Glutamatergic neuron (in vitro differentiated cells): ENCODE data around the gene NAA80. TPM values are rescaled to one million over a fixed set of nuclear protein-coding genes. Genes with fewer than 3 reads are reported as not detected.

ENCODE experiments used
- DNase-seq: peaks from one replicate; pipeline ENCODE4 v3.0.0; 2022
- H3K27ac Mint-ChIP-seq: one replicate; pipeline ENCODE4 v1.8.0; 2020; ENCODE audit warnings: mild to moderate bottlenecking, mixed read lengths, inconsistent platforms; ENCODE audit not compliant: unreplicated experiment
- H3K27me3 Mint-ChIP-seq: one replicate; pipeline ENCODE4 v1.8.0; 2020; ENCODE audit warnings: mild to moderate bottlenecking, moderate library complexity, mixed read lengths, inconsistent platforms; ENCODE audit not compliant: unreplicated experiment
- H3K36me3 Mint-ChIP-seq: one replicate; pipeline ENCODE4 v1.8.0; 2020; ENCODE audit warnings: mild to moderate bottlenecking, mixed read lengths, inconsistent platforms; ENCODE audit not compliant: unreplicated experiment
- H3K4me1 Mint-ChIP-seq: one replicate; pipeline ENCODE4 v1.8.0; 2020; ENCODE audit warnings: mild to moderate bottlenecking, low read depth, mixed read lengths, inconsistent platforms; ENCODE audit not compliant: unreplicated experiment
- H3K4me3 Mint-ChIP-seq: one replicate; pipeline ENCODE4 v1.8.0; 2020; ENCODE audit warnings: mild to moderate bottlenecking, mixed read lengths, inconsistent platforms; ENCODE audit not compliant: unreplicated experiment
- H3K9me3 Mint-ChIP-seq: one replicate; pipeline ENCODE4 v1.8.0; 2020; ENCODE audit warnings: mild to moderate bottlenecking, moderate library complexity, mixed read lengths, inconsistent platforms; ENCODE audit not compliant: unreplicated experiment
- total RNA-seq: library from RNA; stranded (reverse); fragmentation: NEBNext Ultra II Directional; extraction: Animal tissue kit (Norgen Biotek cat#: 25700); gene quantifications from one replicate; pipeline ENCODE4 v1.2.1, GENCODE V29; 2021; ENCODE audit not compliant: unreplicated experiment
- TF ChIP-seq, protein P1 (sequence below): fragments of 200-600 bp; sonication (generic); IDR thresholded peaks from one replicate; pipeline ENCODE4 v1.5.0; 2021; ENCODE audit not compliant: partially characterized antibody, unreplicated experiment

NAA80 gene
- total RNA-seq, 1 donor from 2014 or later, result 13.3 TPM

DNA sequence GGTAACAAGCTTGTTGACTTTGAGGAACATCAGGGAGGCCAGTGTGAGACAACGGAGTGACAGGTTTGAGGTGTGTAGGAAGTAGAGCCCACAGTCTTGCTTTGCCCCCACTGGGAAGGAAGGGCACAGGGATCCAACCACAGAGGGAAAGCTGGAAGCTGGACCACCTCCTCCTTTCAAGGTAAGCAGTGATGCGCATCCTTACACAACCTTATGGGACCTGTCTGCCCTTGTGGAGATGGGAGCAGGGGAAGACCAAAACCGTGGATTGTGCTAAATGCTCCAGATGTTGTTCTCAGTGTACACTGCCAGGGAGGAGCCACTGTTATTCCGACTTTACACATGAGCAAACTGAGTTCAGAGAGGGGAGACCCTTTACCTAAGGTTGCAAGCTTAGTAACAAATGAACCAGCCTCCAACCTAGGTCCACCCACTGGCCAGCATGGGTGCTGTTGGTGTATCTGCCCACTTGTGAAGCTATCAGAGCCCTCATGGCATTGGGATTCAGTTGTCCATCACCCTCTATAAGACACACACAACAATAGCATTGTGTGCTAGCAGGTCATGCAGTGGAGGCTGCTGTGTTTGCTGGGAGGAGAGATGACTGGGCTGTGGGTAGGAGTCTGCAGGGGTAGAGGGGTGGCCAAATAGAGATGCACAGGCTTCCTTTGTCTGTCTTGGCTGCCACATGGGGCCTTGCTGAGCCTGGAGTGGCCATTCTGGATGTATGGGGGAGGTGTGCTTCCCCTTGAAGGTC lies 20.9 kb downstream of the NAA80 start:
- H3K4me3 Mint-ChIP-seq, result no peak overlapping the region
- H3K36me3 Mint-ChIP-seq, result no peaks in the 10 kb centered on the region
- peaks cover 4% of the 10 kb centered on the region for H3K9me3 Mint-ChIP-seq
- H3K27me3 Mint-ChIP-seq, result peaks cover 12% of the 10 kb centered on the region
- no peak overlapping the region for H3K27ac Mint-ChIP-seq
- H3K4me1 Mint-ChIP-seq, result no peaks in the 10 kb centered on the region
- TF ChIP-seq, protein P1, sequence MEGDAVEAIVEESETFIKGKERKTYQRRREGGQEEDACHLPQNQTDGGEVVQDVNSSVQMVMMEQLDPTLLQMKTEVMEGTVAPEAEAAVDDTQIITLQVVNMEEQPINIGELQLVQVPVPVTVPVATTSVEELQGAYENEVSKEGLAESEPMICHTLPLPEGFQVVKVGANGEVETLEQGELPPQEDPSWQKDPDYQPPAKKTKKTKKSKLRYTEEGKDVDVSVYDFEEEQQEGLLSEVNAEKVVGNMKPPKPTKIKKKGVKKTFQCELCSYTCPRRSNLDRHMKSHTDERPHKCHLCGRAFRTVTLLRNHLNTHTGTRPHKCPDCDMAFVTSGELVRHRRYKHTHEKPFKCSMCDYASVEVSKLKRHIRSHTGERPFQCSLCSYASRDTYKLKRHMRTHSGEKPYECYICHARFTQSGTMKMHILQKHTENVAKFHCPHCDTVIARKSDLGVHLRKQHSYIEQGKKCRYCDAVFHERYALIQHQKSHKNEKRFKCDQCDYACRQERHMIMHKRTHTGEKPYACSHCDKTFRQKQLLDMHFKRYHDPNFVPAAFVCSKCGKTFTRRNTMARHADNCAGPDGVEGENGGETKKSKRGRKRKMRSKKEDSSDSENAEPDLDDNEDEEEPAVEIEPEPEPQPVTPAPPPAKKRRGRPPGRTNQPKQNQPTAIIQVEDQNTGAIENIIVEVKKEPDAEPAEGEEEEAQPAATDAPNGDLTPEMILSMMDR, result no peak
- DNase-seq, result no peak

DNA sequence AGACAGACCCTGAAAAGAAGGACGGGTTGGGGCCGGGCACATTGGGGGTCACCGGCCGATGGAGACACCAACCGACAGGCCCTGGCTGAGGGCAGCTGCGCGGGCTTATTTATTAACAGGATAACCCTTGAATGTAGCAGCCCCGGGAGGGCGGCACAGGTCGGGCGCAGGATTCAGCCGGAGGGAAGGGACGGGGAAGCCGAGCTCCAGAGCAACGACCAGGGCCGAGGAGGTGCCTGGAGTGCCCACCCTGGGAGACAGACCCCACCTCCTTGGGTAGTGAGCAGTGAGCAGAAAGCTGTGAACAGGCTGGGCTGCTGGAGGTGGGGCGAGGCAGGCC lies 22.5 kb downstream of the NAA80 start:
- H3K9me3 Mint-ChIP-seq, result peaks cover 4% of the 10 kb centered on the region
- H3K27me3 Mint-ChIP-seq, result peaks cover 10% of the 10 kb centered on the region
- TF ChIP-seq, protein P1, result no peak
- H3K4me3 Mint-ChIP-seq, result no peak overlapping the region
- H3K36me3 Mint-ChIP-seq, result no peaks in the 10 kb centered on the region
- no peak for DNase-seq
- H3K4me1 Mint-ChIP-seq, result peaks cover 2% of the 10 kb centered on the region
- no peak overlapping the region for H3K27ac Mint-ChIP-seq

DNA sequence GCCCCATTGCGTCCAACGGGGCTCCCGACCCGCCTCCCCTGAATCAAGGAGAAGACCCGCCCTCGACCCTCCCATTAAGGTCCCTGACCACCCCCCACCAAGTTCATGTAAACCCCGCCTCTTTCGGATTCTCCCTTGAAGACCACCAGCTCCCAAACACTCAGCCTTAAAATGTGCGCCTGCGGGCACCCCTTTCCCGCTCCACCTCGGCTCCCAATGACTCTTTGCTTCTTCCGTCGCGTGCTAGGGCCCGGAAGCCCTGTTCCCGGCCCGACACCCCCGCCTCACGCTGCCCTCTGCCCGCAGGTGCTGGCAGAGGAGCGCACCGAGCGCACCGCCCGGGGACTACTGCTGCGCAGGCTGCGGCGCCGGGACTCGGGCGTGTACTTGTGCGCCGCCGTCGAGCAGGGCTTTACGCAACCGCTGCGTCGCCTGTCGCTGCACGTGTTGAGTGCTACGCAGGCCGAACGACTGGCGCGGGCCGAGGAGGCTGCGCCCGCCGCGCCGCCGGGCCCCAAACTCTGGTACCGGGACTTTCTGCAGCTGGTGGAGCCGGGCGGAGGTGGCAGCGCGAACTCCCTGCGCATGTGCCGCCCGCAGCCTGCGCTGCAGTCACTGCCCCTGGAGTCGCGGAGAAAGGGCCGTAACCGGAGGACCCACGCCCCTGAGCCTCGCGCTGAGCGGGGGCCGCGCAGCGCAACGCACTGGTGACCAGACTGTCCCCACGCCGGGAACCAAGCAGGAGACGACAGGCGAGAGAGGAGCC lies 23.0 kb downstream of the NAA80 start:
- DNase-seq, result no peak
- no peak overlapping the region for H3K27ac Mint-ChIP-seq
- H3K4me3 Mint-ChIP-seq, result no peak overlapping the region
- H3K9me3 Mint-ChIP-seq, result peaks cover 4% of the 10 kb centered on the region
- H3K4me1 Mint-ChIP-seq, result peaks cover 2% of the 10 kb centered on the region
- H3K27me3 Mint-ChIP-seq, result peaks cover 16% of the 10 kb centered on the region
- TF ChIP-seq, protein P1, result no peak
- no peaks in the 10 kb centered on the region for H3K36me3 Mint-ChIP-seq

DNA sequence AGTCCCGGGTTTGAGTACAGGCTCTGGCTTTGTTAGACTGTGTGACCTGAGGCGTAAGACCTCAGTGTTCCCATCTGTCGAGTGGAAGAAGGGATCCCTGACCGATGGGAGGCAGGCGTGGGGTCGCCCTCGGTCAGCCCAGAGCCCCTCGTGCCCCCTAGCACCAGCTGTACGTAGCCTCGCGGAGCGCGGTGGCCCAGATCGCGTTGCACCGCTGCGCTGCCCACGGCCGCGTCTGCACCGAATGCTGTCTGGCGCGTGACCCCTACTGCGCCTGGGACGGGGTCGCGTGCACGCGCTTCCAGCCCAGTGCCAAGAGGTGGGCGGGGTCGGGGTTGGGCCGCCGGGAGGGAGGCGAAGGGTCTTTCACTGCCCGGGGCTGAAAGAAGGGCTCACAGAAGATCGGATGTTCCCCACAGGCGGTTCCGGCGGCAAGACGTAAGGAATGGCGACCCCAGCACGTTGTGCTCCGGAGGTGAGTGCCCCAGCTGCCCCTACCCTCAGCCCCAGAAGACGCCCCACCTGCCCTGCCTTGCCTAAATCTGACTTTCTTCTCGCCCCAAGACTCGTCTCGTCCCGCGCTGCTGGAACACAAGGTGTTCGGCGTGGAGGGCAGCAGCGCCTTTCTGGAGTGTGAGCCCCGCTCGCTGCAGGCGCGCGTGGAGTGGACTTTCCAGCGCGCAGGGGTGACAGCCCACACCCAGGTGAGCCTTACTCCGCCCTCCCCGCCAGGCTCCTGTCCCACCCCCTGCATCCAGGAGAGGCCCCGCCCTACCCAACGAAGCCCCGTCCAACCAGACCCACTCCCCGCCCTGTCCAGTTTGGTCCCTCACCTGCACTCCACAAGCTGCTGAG lies 23.8 kb downstream of the NAA80 start:
- Mint-ChIP-seq H3K27ac (no peak overlapping the region), H3K9me3 (peaks cover 4% of the 10 kb centered on the region), H3K4me1 (peaks cover 2% of the 10 kb centered on the region), H3K4me3 (peak overlapping the region; percentile 49), H3K36me3 (no peaks in the 10 kb centered on the region), H3K27me3 (peaks cover 16% of the 10 kb centered on the region)
- no peak for DNase-seq
- TF ChIP-seq, protein P1, result no peak
